GM23248 (cell line): ENCODE measurements around the gene CPPED1. TPM values are rescaled to one million over a fixed set of nuclear protein-coding genes. Genes with fewer than 3 reads are reported as not detected.

Source experiments
- DNase-seq: peaks from one replicate; pipeline ENCODE4 v3.0.0-alpha.2; 2015
- H2AFZ ChIP-seq: fragments of 200-600 bp; sonication (generic); 2 replicates; pipeline ENCODE4 v1.6.1; 2016; ENCODE audit warnings: antibody characterized with exemption
- H3F3A ChIP-seq: fragments of 200-600 bp; sonication (generic); 2 replicates; pipeline ENCODE4 v1.6.1; 2016; ENCODE audit warnings: mild to moderate bottlenecking, antibody characterized with exemption, mixed run types; ENCODE audit not compliant: insufficient read depth
- H3K27ac ChIP-seq: fragments of 200-600 bp; sonication (generic); 2 replicates; pipeline ENCODE4 v1.5.1; 2016; ENCODE audit warnings: mild to moderate bottlenecking
- H3K27me3 ChIP-seq: fragments of 200-600 bp; sonication (generic); replicated peaks from 2 replicates; pipeline ENCODE4 v1.6.1; 2016; ENCODE audit warnings: mild to moderate bottlenecking; ENCODE audit not compliant: insufficient read depth
- H3K36me3 ChIP-seq: fragments of 200-600 bp; sonication (generic); 2 replicates; pipeline ENCODE4 v1.6.1; 2016; ENCODE audit warnings: low read depth, mild to moderate bottlenecking
- H3K4me1 ChIP-seq: fragments of 200-600 bp; sonication (generic); 2 replicates; pipeline ENCODE4 v1.6.1; 2016; ENCODE audit warnings: mild to moderate bottlenecking; ENCODE audit not compliant: insufficient read depth
- H3K4me2 ChIP-seq: fragments of 200-600 bp; sonication (generic); one replicate; pipeline ENCODE4 v1.6.1; 2016; ENCODE audit warnings: mild to moderate bottlenecking; ENCODE audit not compliant: unreplicated experiment
- H3K4me3 ChIP-seq: fragments of 200-600 bp; sonication (generic); 2 replicates; pipeline ENCODE4 v1.5.1; 2016; ENCODE audit warnings: mild to moderate bottlenecking
- H3K79me2 ChIP-seq: fragments of 200-600 bp; sonication (generic); 2 replicates; pipeline ENCODE4 v1.6.1; 2016; ENCODE audit warnings: mild to moderate bottlenecking; ENCODE audit not compliant: insufficient read depth
- H3K9ac ChIP-seq: fragments of 200-600 bp; sonication (generic); 2 replicates; pipeline ENCODE4 v1.6.1; 2016; ENCODE audit warnings: mild to moderate bottlenecking
- H3K9me2 ChIP-seq: fragments of 200-600 bp; sonication (generic); 2 replicates; pipeline ENCODE4 v1.6.1; 2016; ENCODE audit warnings: mixed run types, mild to moderate bottlenecking, moderate library complexity; ENCODE audit not compliant: insufficient read depth
- H3K9me3 ChIP-seq: fragments of 200-600 bp; sonication (generic); one replicate; pipeline ENCODE4 v1.6.1; 2017; ENCODE audit warnings: low read depth
- H4K20me1 ChIP-seq: fragments of 200-600 bp; sonication (generic); 2 replicates; pipeline ENCODE4 v1.6.0; 2016; ENCODE audit not compliant: insufficient read depth
- EZH2 ChIP-seq: fragments of 200-600 bp; sonication (generic); IDR thresholded peaks from 2 replicates; pipeline ENCODE4 v1.6.1; 2018; ENCODE audit warnings: antibody characterized with exemption, mild to moderate bottlenecking; ENCODE audit not compliant: insufficient read depth, poor library complexity, severe bottlenecking
- EZH2phosphoT487 ChIP-seq: fragments of 200-600 bp; sonication (generic); IDR thresholded peaks from 2 replicates; pipeline ENCODE4 v1.6.1; 2018; ENCODE audit warnings: antibody characterized with exemption, moderate library complexity, mild to moderate bottlenecking, low read depth; ENCODE audit not compliant: insufficient read depth
- WGBS, 2 experiments: methylation state at CpG; one replicate each; pipeline ENCODE4 v1.1.6; 2015 to 2017; ENCODE audit warnings: low lambda C conversion rate in 2 of 2, low coverage in 1 of 2; ENCODE audit errors: missing lambda C conversion rate in 2 of 2; 5-methylcytosine and 5-hydroxymethylcytosine counted together
- in situ Hi-C: fragments of 300-500 bp; cut with MboI; formaldehyde crosslinking; loops from 2 replicates; pipeline ENCODE4 v1.15.0; 2020
- polyA plus RNA-seq: library from polyadenylated mRNA; unstranded; fragments of >200 nt; fragmentation: Nextera tagmentation; extraction: Ambion mirVana; gene quantifications from 2 replicates; pipeline ENCODE4 v1.2.1, GENCODE V29; 2016
- total RNA-seq: library from RNA; depleted of rRNA; stranded (reverse); fragments of >200 nt; shearing (Covaris generic); gene quantifications from 2 replicates; pipeline ENCODE4 v1.2.3, GENCODE V29; 2014

The CPPED1 gene
- total and polyA plus RNA-seq, 2 experiments from 2014 or later, result 11.7 to 39.1 TPM

GRCh38 chr16:12805066-12805465 is 1.4 kb upstream of the CPPED1 start:
- H3K27me3 ChIP-seq, result no peaks in the 10 kb centered on the region
- TF ChIP-seq EZH2 (no peak), EZH2phosphoT487 (no peak)
- H3K4me1 ChIP-seq, result peaks cover 26% of the 10 kb centered on the region
- peak; percentile 10 for DNase-seq
- 0 out of 2 replicates have a peak overlapping the region, but pooled peaks have one; percentile 91 for H2AFZ ChIP-seq
- H3K4me2 ChIP-seq, result no peak overlapping the region
- no peaks in the 10 kb centered on the region for H3K9me2 ChIP-seq
- H3K4me3 ChIP-seq, result no peak overlapping the region
- in situ Hi-C loops, result loop anchor here (10.0 to 25.0 kb wide), 3 partner anchors 230 to 710 kb away; no protein-coding TSS in a partner anchor
- WGBS, 2 experiments, result 69 to 81% methylated on average over 2 of the region's 2 CpGs
- H3K27ac ChIP-seq, result no peak overlapping the region
- peaks cover 25% of the 10 kb centered on the region for H3K79me2 ChIP-seq
- H3F3A ChIP-seq, result peaks cover 22% of the 10 kb centered on the region
- no peaks in the 10 kb centered on the region for H4K20me1 ChIP-seq
- H3K9ac ChIP-seq, result no peak overlapping the region
- no peaks in the 10 kb centered on the region for H3K36me3 ChIP-seq
- no peaks in the 10 kb centered on the region for H3K9me3 ChIP-seq

GRCh38 chr16:12804395-12804794 is 708 bp upstream of the CPPED1 start:
- Histone ChIP-seq H3K9ac (peak overlapping the region; percentile 86), H3K4me3 (peak overlapping the region; percentile 99), H3K79me2 (peaks cover 32% of the 10 kb centered on the region), H3K4me1 (peaks cover 26% of the 10 kb centered on the region), H3K4me2 (peak overlapping the region; percentile 85), H3K27me3 (no peaks in the 10 kb centered on the region), H4K20me1 (no peaks in the 10 kb centered on the region), H3F3A (peaks cover 22% of the 10 kb centered on the region), H3K27ac (0 out of 2 replicates have a peak overlapping the region, but pooled peaks have one; percentile 15), H3K9me3 (no peaks in the 10 kb centered on the region), H3K9me2 (no peaks in the 10 kb centered on the region), H2AFZ (peak overlapping the region; percentile 91), H3K36me3 (no peaks in the 10 kb centered on the region)
- 76 to 77% methylated on average over 9 of the region's 9 CpGs for WGBS, 2 experiments
- in situ Hi-C loops, result loop anchor here (10.0 to 25.0 kb wide), 3 partner anchors 230 to 710 kb away; no protein-coding TSS in a partner anchor
- no peak for DNase-seq
- no peak for TF ChIP-seq EZH2
- TF ChIP-seq EZH2phosphoT487, result no peak

DNA sequence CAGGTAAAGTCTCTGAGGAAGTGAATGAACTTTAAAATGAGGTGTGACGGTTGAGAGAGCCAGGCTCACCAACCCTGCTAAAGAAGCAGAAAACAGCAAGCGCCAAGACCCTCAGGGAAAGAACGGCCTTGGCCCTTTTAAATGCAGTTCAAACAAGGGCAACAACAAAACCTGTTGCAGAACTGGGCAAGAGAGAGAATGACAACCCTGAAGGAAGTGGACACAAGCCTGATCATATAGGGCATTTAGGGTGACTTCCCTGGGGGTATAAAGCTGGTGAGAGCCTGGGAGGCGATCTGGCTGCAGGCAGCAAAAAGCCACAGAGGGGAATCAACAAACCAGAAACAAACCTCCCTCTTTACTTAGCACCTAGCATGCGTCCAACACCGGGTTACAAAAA is 1.0 kb downstream of the CPPED1 start:
- peak; percentile 22 for DNase-seq
- 51 to 57% methylated on average over 6 of the region's 6 CpGs for WGBS, 2 experiments
- in situ Hi-C loops, result loop anchor here (10.0 to 25.0 kb wide), 3 partner anchors 228 to 708 kb away; no protein-coding TSS in a partner anchor

GRCh38 chr16:12802048-12802447 is 1.6 kb downstream of the CPPED1 start:
- Histone ChIP-seq H3K36me3 (no peaks in the 10 kb centered on the region), H3K4me3 (peak overlapping the region; percentile 99), H3K79me2 (peaks cover 55% of the 10 kb centered on the region), H3K27me3 (no peaks in the 10 kb centered on the region), H3K4me1 (peaks cover 26% of the 10 kb centered on the region), H2AFZ (peak overlapping the region; percentile 65), H4K20me1 (no peaks in the 10 kb centered on the region), H3K9me2 (no peaks in the 10 kb centered on the region), H3K4me2 (peak overlapping the region; percentile 85), H3K27ac (peak overlapping the region; percentile 93), H3K9ac (peak overlapping the region; percentile 86), H3F3A (peaks cover 29% of the 10 kb centered on the region), H3K9me3 (no peaks in the 10 kb centered on the region)
- DNase-seq, result no peak
- TF ChIP-seq EZH2, result no peak
- TF ChIP-seq EZH2phosphoT487, result no peak
- in situ Hi-C loops, result loop anchor here (10.0 to 25.0 kb wide), 3 partner anchors 227 to 707 kb away; no protein-coding TSS in a partner anchor
- WGBS, 2 experiments, result 75 to 82% methylated on average over 9 of the region's 9 CpGs

More for the DNA sequence above, 1.0 kb downstream of the CPPED1 start:
- no peaks in the 10 kb centered on the region for H3K36me3 ChIP-seq
- peak overlapping the region; percentile 85 for H3K4me2 ChIP-seq
- peaks cover 26% of the 10 kb centered on the region for H3K4me1 ChIP-seq
- H3K9me3 ChIP-seq, result no peaks in the 10 kb centered on the region
- H3K9me2 ChIP-seq, result no peaks in the 10 kb centered on the region
- peaks cover 49% of the 10 kb centered on the region for H3K79me2 ChIP-seq
- H4K20me1 ChIP-seq, result no peaks in the 10 kb centered on the region
- H3K27me3 ChIP-seq, result no peaks in the 10 kb centered on the region
- H2AFZ ChIP-seq, result peak overlapping the region; percentile 91
- H3K27ac ChIP-seq, result peak overlapping the region; percentile 93
- H3K4me3 ChIP-seq, result peak overlapping the region; percentile 99
- TF ChIP-seq EZH2phosphoT487 (no peak), EZH2 (no peak)
- peak overlapping the region; percentile 86 for H3K9ac ChIP-seq
- peaks cover 29% of the 10 kb centered on the region for H3F3A ChIP-seq
